Measurements from ENCODE around the gene SAFB.

GRCh38 chr19:5625641-5626040, 2.8 kb downstream of the SAFB start:
- TF ChIP-seq CTCF (IDR thresholded peaks at IDR 0.05; ENCODE audit: insufficient read depth, low read depth, low read length) = no peak
- TF ChIP-seq EZH2 (IDR thresholded peaks at IDR 0.05; ENCODE audit: insufficient read depth, low read length) = no peak

All from astrocyte (in vitro differentiated cells and primary cell).